ENCODE measurements around the gene TRMT44. TPM values are rescaled to one million over a fixed set of nuclear protein-coding genes. Genes with fewer than 3 reads are reported as not detected.

The TRMT44 gene
- total RNA-seq, 4 donors from 2014 or later: 36.4 to 56.4 (median 43.9) TPM

- Histone ChIP-seq H3K9me3 (no peaks in the 10 kb centered on the region), H3K27ac (peak overlapping the region; percentile 69 to 84 (median 82)), H3K27me3 (no peaks in the 10 kb centered on the region), H3K4me1 (peaks cover 53 to 57% of the 10 kb centered on the region in 2 donors), H3K36me3 (no peaks in the 10 kb centered on the region), H3K4me3 (replicated peaks in 1 of 3) (peak overlapping the region in 1 of 3 donors; percentile 1)
- DNase-seq: peak; percentile 51 to 54
- intact Hi-C loops (cut with DNase I): no loop called here
- no peak for TF ChIP-seq POLR2A (IDR thresholded peaks at IDR 0.05)
- TF ChIP-seq CTCF (IDR thresholded peaks at IDR 0.05): no peak
- 56 to 62% methylated on average over 20 to 21 of the region's 21 CpGs for WGBS, 2 donors
Measured at GRCh38 chr4:8434251-8435073, 6.1 kb upstream of the TRMT44 start.

GRCh38 chr4:8435656-8436121 lies 4.9 kb upstream of the TRMT44 start:
- WGBS, 2 donors: 5 to 7% methylated on average over 5 of the region's 5 CpGs
- peaks cover 57 to 61% of the 10 kb centered on the region in 2 donors for H3K4me1 ChIP-seq
- H3K9me3 ChIP-seq: no peaks in the 10 kb centered on the region
- peak overlapping the region in 2 of 3 donors; percentile 8 for H3K4me3 ChIP-seq (replicated peaks in 1 of 3)
- H3K27me3 ChIP-seq: no peaks in the 10 kb centered on the region
- peak; percentile 72 to 74 for DNase-seq
- TF ChIP-seq POLR2A (IDR thresholded peaks at IDR 0.05) (no peak), CTCF (IDR thresholded peaks at IDR 0.05) (no peak)
- intact Hi-C loops (cut with DNase I): no loop called here
- peak overlapping the region; percentile 82 to 85 (median 84) for H3K27ac ChIP-seq
- H3K36me3 ChIP-seq: no peaks in the 10 kb centered on the region

GRCh38 chr4:8437281-8437680 lies 3.3 kb upstream of the TRMT44 start:
- WGBS, 2 donors: 16 to 22% methylated on average over 13 of the region's 13 CpGs
- peak; percentile 50 to 56 for DNase-seq

GRCh38 chr4:8438743-8439142 lies 1.8 kb upstream of the TRMT44 start:
- H3K27me3 ChIP-seq: no peaks in the 10 kb centered on the region
- intact Hi-C loops (cut with DNase I): no loop called here
- TF ChIP-seq POLR2A (IDR thresholded peaks at IDR 0.05) (peak in 1 of 2 donors; percentile 84), CTCF (IDR thresholded peaks at IDR 0.05) (no peak)
- no peaks in the 10 kb centered on the region for H3K9me3 ChIP-seq
- H3K27ac ChIP-seq: peak overlapping the region; percentile 64 to 90 (median 77)
- 29 to 47% methylated on average over 10 of the region's 11 CpGs for WGBS, 2 donors
- H3K4me3 ChIP-seq (replicated peaks in 1 of 3): peak overlapping the region in 1 of 3 donors; percentile 80
- H3K4me1 ChIP-seq: peaks cover 64 to 74% of the 10 kb centered on the region in 2 donors
- no peaks in the 10 kb centered on the region for H3K36me3 ChIP-seq
- DNase-seq: peak; percentile 95 to 97

More at GRCh38 chr4:8437281-8437680, 3.3 kb upstream of the TRMT44 start:
- peak overlapping the region; percentile 64 to 90 (median 77) for H3K27ac ChIP-seq
- H3K27me3 ChIP-seq: no peaks in the 10 kb centered on the region
- peaks cover 68 to 73% of the 10 kb centered on the region in 2 donors for H3K4me1 ChIP-seq
- no peaks in the 10 kb centered on the region for H3K36me3 ChIP-seq
- no peaks in the 10 kb centered on the region for H3K9me3 ChIP-seq
- TF ChIP-seq CTCF (IDR thresholded peaks at IDR 0.05) (peak in 5 of 6 experiments; percentile 25 to 72 (median 38)), POLR2A (IDR thresholded peaks at IDR 0.05) (no peak)
- H3K4me3 ChIP-seq (replicated peaks in 1 of 3): no peak overlapping the region
- intact Hi-C loops (cut with DNase I): no loop called here

- DNase-seq: no peak
- H3K4me3 ChIP-seq (replicated peaks in 1 of 3): peak overlapping the region in 1 of 3 donors; percentile 80
- WGBS, 2 donors: 18 to 33% methylated on average over 3 of the region's 3 CpGs
Measured at GRCh38 chr4:8439168-8439567, 1.4 kb upstream of the TRMT44 start.

More at GRCh38 chr4:8439168-8439567, 1.4 kb upstream of the TRMT44 start:
- H3K27ac ChIP-seq: peak overlapping the region; percentile 64 to 90 (median 77)
- no peaks in the 10 kb centered on the region for H3K9me3 ChIP-seq
- no peak for TF ChIP-seq POLR2A (IDR thresholded peaks at IDR 0.05)
- TF ChIP-seq CTCF (IDR thresholded peaks at IDR 0.05): no peak
- intact Hi-C loops (cut with DNase I): no loop called here
- no peaks in the 10 kb centered on the region for H3K36me3 ChIP-seq
- H3K4me1 ChIP-seq: peaks cover 60 to 70% of the 10 kb centered on the region in 2 donors
- H3K27me3 ChIP-seq: no peaks in the 10 kb centered on the region

All from thyroid gland (tissue), 4 donors.